AG09319 (cell line): ENCODE data around the gene CCNI.
A peak's percentile ranks its signal among the peaks of the same experiment; 100 is the strongest.

Experiments used
- DNase-seq: peaks from one replicate; pipeline ENCODE4 v3.0.0-alpha.2; 2010; ENCODE audit warnings: low read depth; ENCODE audit errors: extremely low read depth
- TF ChIP-seq, protein P1 (sequence below): IDR thresholded peaks from 2 replicates; pipeline ENCODE4 v1.5.1; 2011; ENCODE audit warnings: low read depth, mild to moderate bottlenecking, inconsistent platforms, low read length, moderate library complexity

CCNI gene

DNA sequence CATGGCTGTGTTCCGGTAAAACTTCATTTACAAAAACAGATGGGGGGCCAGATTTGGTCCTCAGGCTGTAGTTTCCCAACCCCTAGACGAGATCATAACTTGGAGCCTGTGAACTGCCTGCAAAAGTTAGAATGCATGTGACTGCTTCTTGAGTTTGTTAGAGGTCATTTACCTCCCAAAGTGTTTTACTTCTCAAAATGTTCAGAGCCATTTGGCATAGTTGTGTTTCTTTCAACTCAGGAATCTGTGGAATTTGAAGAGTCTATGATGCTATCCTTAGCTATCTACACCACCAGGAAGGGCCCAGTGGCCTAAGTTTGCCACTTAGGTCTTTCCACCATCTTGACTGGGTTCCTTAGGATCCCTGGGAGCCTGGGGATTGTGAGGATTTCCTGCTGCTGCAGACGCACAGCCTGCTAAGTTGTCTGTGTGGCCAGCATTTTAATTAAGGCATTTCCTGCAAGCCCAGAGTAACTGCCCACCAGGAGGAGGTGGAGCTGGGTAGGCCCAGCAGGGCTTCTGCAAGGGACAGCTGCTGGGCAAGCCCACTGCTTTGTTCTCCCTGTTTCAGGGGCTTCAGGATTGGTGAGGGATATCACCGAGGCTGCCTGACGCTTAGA is 53.1 kb downstream of the CCNI start:
- no peak for DNase-seq
- TF ChIP-seq, protein P1, sequence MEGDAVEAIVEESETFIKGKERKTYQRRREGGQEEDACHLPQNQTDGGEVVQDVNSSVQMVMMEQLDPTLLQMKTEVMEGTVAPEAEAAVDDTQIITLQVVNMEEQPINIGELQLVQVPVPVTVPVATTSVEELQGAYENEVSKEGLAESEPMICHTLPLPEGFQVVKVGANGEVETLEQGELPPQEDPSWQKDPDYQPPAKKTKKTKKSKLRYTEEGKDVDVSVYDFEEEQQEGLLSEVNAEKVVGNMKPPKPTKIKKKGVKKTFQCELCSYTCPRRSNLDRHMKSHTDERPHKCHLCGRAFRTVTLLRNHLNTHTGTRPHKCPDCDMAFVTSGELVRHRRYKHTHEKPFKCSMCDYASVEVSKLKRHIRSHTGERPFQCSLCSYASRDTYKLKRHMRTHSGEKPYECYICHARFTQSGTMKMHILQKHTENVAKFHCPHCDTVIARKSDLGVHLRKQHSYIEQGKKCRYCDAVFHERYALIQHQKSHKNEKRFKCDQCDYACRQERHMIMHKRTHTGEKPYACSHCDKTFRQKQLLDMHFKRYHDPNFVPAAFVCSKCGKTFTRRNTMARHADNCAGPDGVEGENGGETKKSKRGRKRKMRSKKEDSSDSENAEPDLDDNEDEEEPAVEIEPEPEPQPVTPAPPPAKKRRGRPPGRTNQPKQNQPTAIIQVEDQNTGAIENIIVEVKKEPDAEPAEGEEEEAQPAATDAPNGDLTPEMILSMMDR = no peak

DNA sequence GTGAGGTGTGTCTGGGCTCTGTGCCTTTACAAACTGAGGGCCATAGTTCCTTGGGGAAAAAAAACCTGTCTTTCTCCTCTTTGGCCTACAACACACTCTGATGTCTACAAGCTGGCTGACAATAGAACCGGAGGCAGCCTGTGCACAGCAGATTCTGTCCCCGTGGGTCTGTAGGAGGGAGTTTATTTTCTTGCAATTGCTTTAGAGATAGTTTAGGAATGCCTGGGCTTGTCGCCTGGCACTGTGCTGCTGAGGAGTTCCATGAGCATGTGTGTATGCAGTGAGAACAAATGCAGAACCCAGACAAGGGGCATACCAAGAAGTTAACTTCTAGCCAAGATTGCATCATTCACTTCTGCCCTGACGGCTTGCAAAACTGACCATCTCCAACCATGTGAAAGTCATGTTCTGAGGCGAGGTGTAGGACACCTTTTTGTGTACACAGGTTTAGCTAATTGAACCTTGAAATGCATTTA is 54.1 kb downstream of the CCNI start:
- peak; percentile 70 for DNase-seq
- TF ChIP-seq, protein P1 = no peak

DNA sequence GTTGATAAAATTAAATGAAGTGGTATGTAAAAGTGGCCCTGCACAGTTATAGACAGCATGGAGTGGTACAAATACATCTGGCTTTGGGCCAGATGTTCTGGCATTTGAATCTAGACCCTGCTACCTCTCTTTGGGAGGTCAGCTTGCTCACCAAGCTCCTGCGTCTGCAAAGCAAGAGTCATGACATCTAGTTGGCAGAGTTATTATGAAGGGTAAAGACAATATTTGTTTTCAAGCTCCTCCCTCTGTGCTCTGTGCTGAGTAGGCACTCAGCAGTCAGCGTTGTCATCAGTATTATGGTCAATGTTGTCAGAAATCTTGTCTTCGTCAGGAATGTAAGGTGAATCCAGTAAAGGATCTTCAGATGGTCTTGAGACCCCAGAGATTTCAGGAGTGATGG is 55.8 kb downstream of the CCNI start:
- TF ChIP-seq, protein P1 = no peak
- no peak for DNase-seq

DNA sequence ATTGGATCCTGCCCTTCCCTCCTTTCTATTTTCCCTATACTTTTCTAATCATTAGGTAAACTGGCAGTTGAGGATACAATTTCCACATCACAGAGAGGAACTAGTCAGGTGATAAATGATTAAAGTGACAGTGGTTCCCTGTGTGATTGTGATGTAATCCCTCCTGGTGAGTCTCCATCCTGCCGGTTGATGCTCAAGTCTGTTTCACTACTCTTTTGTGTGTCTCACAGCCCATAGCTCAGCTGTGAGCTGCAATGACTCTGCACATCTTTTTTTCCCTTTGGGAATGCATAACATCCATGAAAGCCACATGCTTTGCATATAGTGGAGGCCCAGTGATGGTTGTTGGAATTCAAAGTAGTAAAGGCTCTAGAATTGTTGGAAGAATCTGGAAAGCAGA is 60.4 kb downstream of the CCNI start:
- DNase-seq = no peak
- TF ChIP-seq, protein P1 = no peak

DNA sequence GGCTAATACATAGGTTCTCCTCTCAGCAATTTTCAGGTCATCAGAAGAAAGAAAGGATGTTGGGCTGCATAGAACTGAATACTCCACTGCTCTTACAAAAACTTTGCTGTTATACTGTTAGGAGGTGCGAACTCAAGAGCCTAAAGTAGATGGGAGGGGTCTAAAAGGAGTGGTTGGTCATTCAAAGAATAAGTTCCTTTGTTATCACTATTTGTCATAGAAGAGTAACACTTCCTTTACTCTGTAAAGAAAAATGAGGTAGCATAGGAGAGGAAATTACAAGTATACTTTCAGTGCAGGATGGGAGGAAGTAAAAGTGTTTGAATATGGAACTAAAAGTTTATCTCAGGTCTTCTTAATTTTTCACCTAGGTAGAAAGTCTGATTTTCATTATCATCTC is 61.5 kb downstream of the CCNI start:
- TF ChIP-seq, protein P1 = no peak
- DNase-seq = no peak

DNA sequence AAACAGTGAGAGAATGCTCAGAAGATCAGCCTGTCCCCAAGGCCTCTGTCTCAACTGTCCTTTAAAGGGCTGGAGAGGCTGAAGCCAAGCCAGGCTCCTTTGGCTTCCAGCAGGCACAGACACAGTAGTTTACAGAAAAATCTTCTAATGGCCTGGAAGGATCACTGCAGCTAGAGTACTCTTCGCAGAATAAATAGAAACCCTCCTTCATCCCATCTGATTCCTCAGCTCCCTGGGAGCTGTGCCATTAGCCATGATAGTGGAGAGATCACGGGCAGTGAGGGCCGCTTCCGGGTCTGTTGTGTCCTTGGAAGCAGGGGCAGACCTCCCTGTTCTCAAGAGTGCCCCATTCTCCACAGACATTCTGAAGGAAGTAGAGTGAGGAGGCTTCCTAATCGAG is 63.1 kb downstream of the CCNI start:
- DNase-seq = no peak
- TF ChIP-seq, protein P1 = no peak

DNA sequence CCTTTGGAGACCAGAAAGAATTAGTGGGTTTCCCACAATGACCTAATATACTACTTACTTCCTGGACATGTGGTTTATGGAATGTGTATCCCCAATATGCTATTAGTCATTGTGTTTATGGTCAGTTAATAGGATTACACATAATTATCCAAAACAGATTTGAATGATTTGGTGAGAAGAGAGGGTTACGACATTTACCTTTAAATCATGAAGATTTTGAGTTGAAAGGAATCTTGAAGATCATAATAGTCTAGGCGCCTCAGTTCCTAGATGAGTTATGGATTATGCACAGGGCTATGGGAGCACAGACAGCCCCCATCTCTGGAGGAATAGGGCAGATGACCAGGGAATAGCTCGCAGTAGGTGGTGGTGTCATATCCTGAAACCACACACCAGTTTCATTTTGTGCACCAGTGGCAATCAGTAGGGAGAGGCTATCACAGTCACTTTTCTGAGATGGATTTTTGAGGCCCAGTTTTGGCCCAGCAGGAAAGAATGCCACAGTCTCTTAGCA is 64.9 kb downstream of the CCNI start:
- no peak for DNase-seq
- TF ChIP-seq, protein P1 = no peak
